K562 (cell line): ENCODE measurements around the gene APOM. TPM values are rescaled to one million over a fixed set of nuclear protein-coding genes. Genes with fewer than 3 reads are reported as not detected.

Experiments
- FOXK1 ChIP-seq: sonication (generic); formaldehyde crosslinking; IDR thresholded peaks from 2 replicates; pipeline ENCODE4 v1.8.0; 2022; ENCODE audit warnings: missing genetic modification reagents, mild to moderate bottlenecking, borderline replicate concordance
- NCOA1 ChIP-seq: fragments of 450-650 bp; IDR thresholded peaks from 2 replicates; pipeline ENCODE4 v1.6.1; 2016; ENCODE audit warnings: low read depth
- TEAD2 ChIP-seq: fragments of 450-650 bp; IDR thresholded peaks from 2 replicates; pipeline ENCODE4 v1.6.1; 2016; ENCODE audit warnings: missing genetic modification characterization, control low read depth, missing compliant biosample characterization
- YBX1 ChIP-seq: fragments of 450-650 bp; IDR thresholded peaks from 2 replicates; pipeline ENCODE4 v1.7.1; 2016; ENCODE audit warnings: mild to moderate bottlenecking
- ZNF274 ChIP-seq: IDR thresholded peaks from 2 replicates; pipeline ENCODE4 v1.6.1; 2011; ENCODE audit warnings: low read depth, mild to moderate bottlenecking, low read length, moderate library complexity, borderline replicate concordance
- ZSCAN29 ChIP-seq: fragments of 450-650 bp; IDR thresholded peaks from 2 replicates; pipeline ENCODE4 v1.6.1; 2017
- polyA plus RNA-seq, 8 experiments: library from polyadenylated mRNA; depleted of rRNA in 4 of 8; stranded (reverse) in 5 of 8; unstranded in 3 of 8; fragments of >200 nt; fragmentation: Nextera tagmentation in 2 of 8; fragmentation: Illumina TruSeq in 1 of 8; extraction: Ambion mirVana in 2 of 8; extraction: Trizol in 1 of 8; gene quantifications; 2 replicates each; pipeline versions ENCODE4 v1.2.1 to v1.2.3, GENCODE V29; 2011 to 2014; ENCODE audit warnings: inconsistent platforms in 1 of 8, missing spikeins in 1 of 8
- total RNA-seq, 7 experiments: library from RNA; depleted of rRNA in 6 of 7; stranded (reverse); fragments of >200 nt in 6 of 7; fragmentation: Illumina TruSeq in 2 of 7; extraction: Trizol in 2 of 7; gene quantifications; 2 replicates each; pipeline versions ENCODE4 v1.2.1 to v1.2.3, GENCODE V29; 2011 to 2021; ENCODE audit warnings: low replicate concordance in 1 of 7
- TF ChIP-seq, protein P1 (sequence below), 3 experiments: fragments of 200-800 bp in 1 of 3; fragments of 250-450 bp in 1 of 3; fragments of 450-650 bp in 1 of 3; sonication (Bioruptor Pico) in 1 of 3; sonication (Bioruptor generic) in 1 of 3; formaldehyde crosslinking in 1 of 3; IDR thresholded peaks; 2 replicates each; pipeline versions ENCODE4 v1.6.1 to v1.8.0; 2016 to 2022; ENCODE audit warnings: mild to moderate bottlenecking in 2 of 3, missing genetic modification characterization in 2 of 3, missing compliant biosample characterization in 1 of 3, moderate library complexity in 1 of 3
- TF ChIP-seq, protein P2 (sequence below): sonication (generic); formaldehyde crosslinking; IDR thresholded peaks from 2 replicates; pipeline ENCODE4 v1.8.1; 2023; ENCODE audit warnings: mild to moderate bottlenecking, missing genetic modification reagents
- TF ChIP-seq, protein P3 (sequence below), 2 experiments: fragments of 450-650 bp in 1 of 2; IDR thresholded peaks; 2 replicates each; pipeline ENCODE4 v1.6.1; 2011 to 2017; ENCODE audit warnings: low read depth in 2 of 2, antibody characterized with exemption in 1 of 2, borderline replicate concordance in 1 of 2, low read length in 1 of 2, mild to moderate bottlenecking in 1 of 2, mixed read lengths in 1 of 2; ENCODE audit not compliant: control insufficient read depth in 1 of 2
- TF ChIP-seq, protein P4 (sequence below): sonication (generic); IDR thresholded peaks from 2 replicates; pipeline ENCODE4 v1.6.1; 2016
- TF ChIP-seq, protein P5 (sequence below): fragments of 250-450 bp; sonication (Bioruptor Pico); IDR thresholded peaks from 2 replicates; pipeline ENCODE4 v1.8.0; 2022; ENCODE audit warnings: moderate library complexity, mild to moderate bottlenecking, inconsistent platforms
- TF ChIP-seq, protein P6 (sequence below), 2 experiments: IDR thresholded peaks; 2 replicates each; pipeline ENCODE4 v1.6.1; 2012; ENCODE audit warnings: improper control_type of control experiment in 2 of 2, low read depth in 2 of 2, low read length in 2 of 2, borderline replicate concordance in 1 of 2

Gene APOM
- total and polyA plus RNA-seq, 9 of the 15 experiments (the other 6 are each of a cell fraction or from before 2014, with no cell fraction given): 5.7 to 24.3 (median 10.4) TPM

DNA sequence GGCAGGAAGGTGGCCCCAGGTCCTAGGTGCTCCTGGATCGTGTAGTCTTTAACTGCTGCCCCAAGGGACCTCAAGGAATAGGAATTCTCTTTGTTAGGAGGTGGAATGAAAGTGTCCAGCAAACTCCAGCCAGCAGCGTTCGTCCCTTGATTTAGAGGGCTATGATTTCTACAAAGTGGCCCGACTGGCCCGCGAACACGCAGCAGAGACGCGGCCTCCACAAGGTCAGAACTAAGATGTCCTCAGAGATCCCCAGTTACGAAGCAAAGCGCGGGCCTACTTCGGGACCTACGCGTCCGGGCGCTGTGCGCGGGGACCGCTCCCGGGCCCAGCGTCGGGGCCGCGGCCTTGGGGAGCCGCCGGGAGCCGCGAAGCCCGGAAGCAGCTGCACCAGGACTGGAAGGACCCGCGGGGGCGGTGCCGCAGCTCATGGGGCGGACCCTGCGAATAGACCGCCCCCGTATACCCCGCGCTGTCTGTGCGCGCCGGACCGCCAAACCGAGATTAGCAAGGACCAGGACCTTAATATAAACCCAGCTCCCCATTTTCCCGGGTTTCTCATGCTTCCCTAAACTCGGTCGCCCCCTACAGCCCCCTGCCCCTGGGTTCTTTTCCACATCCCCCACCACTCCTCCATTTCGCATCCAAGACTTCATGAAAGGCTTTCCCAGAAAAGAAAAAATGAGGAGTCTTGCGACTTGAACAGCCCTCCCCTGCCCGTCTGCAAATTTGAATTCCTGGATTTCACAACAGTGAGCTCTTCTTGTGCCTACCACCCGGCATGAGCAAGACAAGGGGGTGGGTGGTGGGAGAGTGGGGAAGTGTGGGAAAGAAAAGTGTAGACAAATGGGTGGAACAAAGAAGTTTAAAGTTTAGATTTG is 4.9 kb downstream of the APOM start, which contains the start of gene C6orf47 (continued):
- TF ChIP-seq, protein P1, sequence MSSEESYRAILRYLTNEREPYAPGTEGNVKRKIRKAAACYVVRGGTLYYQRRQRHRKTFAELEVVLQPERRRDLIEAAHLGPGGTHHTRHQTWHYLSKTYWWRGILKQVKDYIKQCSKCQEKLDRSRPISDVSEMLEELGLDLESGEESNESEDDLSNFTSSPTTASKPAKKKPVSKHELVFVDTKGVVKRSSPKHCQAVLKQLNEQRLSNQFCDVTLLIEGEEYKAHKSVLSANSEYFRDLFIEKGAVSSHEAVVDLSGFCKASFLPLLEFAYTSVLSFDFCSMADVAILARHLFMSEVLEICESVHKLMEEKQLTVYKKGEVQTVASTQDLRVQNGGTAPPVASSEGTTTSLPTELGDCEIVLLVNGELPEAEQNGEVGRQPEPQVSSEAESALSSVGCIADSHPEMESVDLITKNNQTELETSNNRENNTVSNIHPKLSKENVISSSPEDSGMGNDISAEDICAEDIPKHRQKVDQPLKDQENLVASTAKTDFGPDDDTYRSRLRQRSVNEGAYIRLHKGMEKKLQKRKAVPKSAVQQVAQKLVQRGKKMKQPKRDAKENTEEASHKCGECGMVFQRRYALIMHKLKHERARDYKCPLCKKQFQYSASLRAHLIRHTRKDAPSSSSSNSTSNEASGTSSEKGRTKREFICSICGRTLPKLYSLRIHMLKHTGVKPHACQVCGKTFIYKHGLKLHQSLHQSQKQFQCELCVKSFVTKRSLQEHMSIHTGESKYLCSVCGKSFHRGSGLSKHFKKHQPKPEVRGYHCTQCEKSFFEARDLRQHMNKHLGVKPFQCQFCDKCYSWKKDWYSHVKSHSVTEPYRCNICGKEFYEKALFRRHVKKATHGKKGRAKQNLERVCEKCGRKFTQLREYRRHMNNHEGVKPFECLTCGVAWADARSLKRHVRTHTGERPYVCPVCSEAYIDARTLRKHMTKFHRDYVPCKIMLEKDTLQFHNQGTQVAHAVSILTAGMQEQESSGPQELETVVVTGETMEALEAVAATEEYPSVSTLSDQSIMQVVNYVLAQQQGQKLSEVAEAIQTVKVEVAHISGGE (CRISPR knock-in tag; IDR thresholded peaks at IDR 0.05): no peak
- TF ChIP-seq NCOA1: no peak
- TF ChIP-seq, protein P2, sequence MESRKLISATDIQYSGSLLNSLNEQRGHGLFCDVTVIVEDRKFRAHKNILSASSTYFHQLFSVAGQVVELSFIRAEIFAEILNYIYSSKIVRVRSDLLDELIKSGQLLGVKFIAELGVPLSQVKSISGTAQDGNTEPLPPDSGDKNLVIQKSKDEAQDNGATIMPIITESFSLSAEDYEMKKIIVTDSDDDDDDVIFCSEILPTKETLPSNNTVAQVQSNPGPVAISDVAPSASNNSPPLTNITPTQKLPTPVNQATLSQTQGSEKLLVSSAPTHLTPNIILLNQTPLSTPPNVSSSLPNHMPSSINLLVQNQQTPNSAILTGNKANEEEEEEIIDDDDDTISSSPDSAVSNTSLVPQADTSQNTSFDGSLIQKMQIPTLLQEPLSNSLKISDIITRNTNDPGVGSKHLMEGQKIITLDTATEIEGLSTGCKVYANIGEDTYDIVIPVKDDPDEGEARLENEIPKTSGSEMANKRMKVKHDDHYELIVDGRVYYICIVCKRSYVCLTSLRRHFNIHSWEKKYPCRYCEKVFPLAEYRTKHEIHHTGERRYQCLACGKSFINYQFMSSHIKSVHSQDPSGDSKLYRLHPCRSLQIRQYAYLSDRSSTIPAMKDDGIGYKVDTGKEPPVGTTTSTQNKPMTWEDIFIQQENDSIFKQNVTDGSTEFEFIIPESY (CRISPR knock-in tag): 0 out of 2 replicates have a peak, but pooled peaks have one; percentile 35
- TF ChIP-seq ZSCAN29: peak; percentile 58; the same call in 1 of the 2 replicates
- no peak for TF ChIP-seq YBX1
- TF ChIP-seq TEAD2: no peak
- TF ChIP-seq, protein P3, sequence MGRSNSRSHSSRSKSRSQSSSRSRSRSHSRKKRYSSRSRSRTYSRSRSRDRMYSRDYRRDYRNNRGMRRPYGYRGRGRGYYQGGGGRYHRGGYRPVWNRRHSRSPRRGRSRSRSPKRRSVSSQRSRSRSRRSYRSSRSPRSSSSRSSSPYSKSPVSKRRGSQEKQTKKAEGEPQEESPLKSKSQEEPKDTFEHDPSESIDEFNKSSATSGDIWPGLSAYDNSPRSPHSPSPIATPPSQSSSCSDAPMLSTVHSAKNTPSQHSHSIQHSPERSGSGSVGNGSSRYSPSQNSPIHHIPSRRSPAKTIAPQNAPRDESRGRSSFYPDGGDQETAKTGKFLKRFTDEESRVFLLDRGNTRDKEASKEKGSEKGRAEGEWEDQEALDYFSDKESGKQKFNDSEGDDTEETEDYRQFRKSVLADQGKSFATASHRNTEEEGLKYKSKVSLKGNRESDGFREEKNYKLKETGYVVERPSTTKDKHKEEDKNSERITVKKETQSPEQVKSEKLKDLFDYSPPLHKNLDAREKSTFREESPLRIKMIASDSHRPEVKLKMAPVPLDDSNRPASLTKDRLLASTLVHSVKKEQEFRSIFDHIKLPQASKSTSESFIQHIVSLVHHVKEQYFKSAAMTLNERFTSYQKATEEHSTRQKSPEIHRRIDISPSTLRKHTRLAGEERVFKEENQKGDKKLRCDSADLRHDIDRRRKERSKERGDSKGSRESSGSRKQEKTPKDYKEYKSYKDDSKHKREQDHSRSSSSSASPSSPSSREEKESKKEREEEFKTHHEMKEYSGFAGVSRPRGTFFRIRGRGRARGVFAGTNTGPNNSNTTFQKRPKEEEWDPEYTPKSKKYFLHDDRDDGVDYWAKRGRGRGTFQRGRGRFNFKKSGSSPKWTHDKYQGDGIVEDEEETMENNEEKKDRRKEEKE (IDR thresholded peaks at IDR 0.05; ENCODE audit: borderline replicate concordance in 1 of 2, control insufficient read depth in 1 of 2, low read depth in 2 of 2, low read length in 1 of 2): peak; percentile 34 to 64; a peak in 1 of 4 replicates
- TF ChIP-seq, protein P4, sequence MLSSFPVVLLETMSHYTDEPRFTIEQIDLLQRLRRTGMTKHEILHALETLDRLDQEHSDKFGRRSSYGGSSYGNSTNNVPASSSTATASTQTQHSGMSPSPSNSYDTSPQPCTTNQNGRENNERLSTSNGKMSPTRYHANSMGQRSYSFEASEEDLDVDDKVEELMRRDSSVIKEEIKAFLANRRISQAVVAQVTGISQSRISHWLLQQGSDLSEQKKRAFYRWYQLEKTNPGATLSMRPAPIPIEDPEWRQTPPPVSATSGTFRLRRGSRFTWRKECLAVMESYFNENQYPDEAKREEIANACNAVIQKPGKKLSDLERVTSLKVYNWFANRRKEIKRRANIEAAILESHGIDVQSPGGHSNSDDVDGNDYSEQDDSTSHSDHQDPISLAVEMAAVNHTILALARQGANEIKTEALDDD: no peak
- TF ChIP-seq, protein P5, sequence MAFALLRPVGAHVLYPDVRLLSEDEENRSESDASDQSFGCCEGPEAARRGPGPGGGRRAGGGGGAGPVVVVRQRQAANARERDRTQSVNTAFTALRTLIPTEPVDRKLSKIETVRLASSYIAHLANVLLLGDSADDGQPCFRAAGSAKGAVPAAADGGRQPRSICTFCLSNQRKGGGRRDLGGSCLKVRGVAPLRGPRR: no peak
- TF ChIP-seq FOXK1 (CRISPR knock-in tag): no peak
- TF ChIP-seq, protein P6, sequence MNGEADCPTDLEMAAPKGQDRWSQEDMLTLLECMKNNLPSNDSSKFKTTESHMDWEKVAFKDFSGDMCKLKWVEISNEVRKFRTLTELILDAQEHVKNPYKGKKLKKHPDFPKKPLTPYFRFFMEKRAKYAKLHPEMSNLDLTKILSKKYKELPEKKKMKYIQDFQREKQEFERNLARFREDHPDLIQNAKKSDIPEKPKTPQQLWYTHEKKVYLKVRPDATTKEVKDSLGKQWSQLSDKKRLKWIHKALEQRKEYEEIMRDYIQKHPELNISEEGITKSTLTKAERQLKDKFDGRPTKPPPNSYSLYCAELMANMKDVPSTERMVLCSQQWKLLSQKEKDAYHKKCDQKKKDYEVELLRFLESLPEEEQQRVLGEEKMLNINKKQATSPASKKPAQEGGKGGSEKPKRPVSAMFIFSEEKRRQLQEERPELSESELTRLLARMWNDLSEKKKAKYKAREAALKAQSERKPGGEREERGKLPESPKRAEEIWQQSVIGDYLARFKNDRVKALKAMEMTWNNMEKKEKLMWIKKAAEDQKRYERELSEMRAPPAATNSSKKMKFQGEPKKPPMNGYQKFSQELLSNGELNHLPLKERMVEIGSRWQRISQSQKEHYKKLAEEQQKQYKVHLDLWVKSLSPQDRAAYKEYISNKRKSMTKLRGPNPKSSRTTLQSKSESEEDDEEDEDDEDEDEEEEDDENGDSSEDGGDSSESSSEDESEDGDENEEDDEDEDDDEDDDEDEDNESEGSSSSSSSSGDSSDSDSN (IDR thresholded peaks at IDR 0.05; ENCODE audit: borderline replicate concordance in 1 of 2, low read depth in 2 of 2, low read length in 2 of 2): peak; percentile 99
- TF ChIP-seq ZNF274: no peak
